ENCODE measurements around the gene SCUBE1. TPM values are rescaled to one million over a fixed set of nuclear protein-coding genes. Genes with fewer than 3 reads are reported as not detected.

The SCUBE1 gene
- total RNA-seq, 4 donors from 2014 or later: 0.78 to 3.5 (median 0.95) TPM

- no peaks in the 10 kb centered on the region for H3K27me3 ChIP-seq
- WGBS, 2 donors: 82 to 92% methylated on average over 7 to 10 of the region's 12 CpGs
- no peaks in the 10 kb centered on the region for H3K4me1 ChIP-seq
- DNase-seq: no peak
- H3K9me3 ChIP-seq: no peaks in the 10 kb centered on the region
- H3K27ac ChIP-seq: no peak overlapping the region
- TF ChIP-seq CTCF (IDR thresholded peaks at IDR 0.05) (no peak), POLR2A (IDR thresholded peaks at IDR 0.05) (no peak)
- no peak overlapping the region for H3K4me3 ChIP-seq (replicated peaks in 1 of 3)
- no peaks in the 10 kb centered on the region for H3K36me3 ChIP-seq
- intact Hi-C loops (cut with DNase I): no loop called here
These were observed 66.9 kb downstream of the SCUBE1 start for GRCh38 chr22:43276321-43276720.

GRCh38 chr22:43275545-43276317 is 67.4 kb downstream of the SCUBE1 start:
- Histone ChIP-seq H3K36me3 (no peaks in the 10 kb centered on the region), H3K27ac (no peak overlapping the region), H3K9me3 (no peaks in the 10 kb centered on the region), H3K27me3 (no peaks in the 10 kb centered on the region), H3K4me3 (replicated peaks in 1 of 3) (no peak overlapping the region), H3K4me1 (no peaks in the 10 kb centered on the region)
- DNase-seq: no peak
- intact Hi-C loops (cut with DNase I): loop anchor here (2.0 kb wide), 1 partner anchor 109 kb away; no protein-coding TSS in a partner anchor
- WGBS, 2 donors: 78 to 82% methylated on average over 19 of the region's 19 CpGs
- TF ChIP-seq POLR2A (IDR thresholded peaks at IDR 0.05) (no peak), CTCF (IDR thresholded peaks at IDR 0.05) (no peak)

GRCh38 chr22:43274595-43275240 is 68.5 kb downstream of the SCUBE1 start:
- no peak for DNase-seq
- intact Hi-C loops (cut with DNase I): loop anchor here (2.0 to 5.0 kb wide), 2 partner anchors 73 to 110 kb away; no protein-coding TSS in a partner anchor
- H3K27me3 ChIP-seq: no peaks in the 10 kb centered on the region
- no peak for TF ChIP-seq CTCF (IDR thresholded peaks at IDR 0.05)
- TF ChIP-seq POLR2A (IDR thresholded peaks at IDR 0.05): no peak
- H3K9me3 ChIP-seq: no peaks in the 10 kb centered on the region
- H3K36me3 ChIP-seq: no peaks in the 10 kb centered on the region
- H3K4me1 ChIP-seq: no peaks in the 10 kb centered on the region
- H3K4me3 ChIP-seq (replicated peaks in 1 of 3): no peak overlapping the region
- WGBS, 2 donors: 90 to 91% methylated on average over 19 to 25 of the region's 25 CpGs
- H3K27ac ChIP-seq: no peak overlapping the region

GRCh38 chr22:43273902-43274484 is 69.2 kb downstream of the SCUBE1 start:
- TF ChIP-seq POLR2A (IDR thresholded peaks at IDR 0.05): no peak
- peak in 5 of 6 experiments; percentile 30 to 88 (median 87) for TF ChIP-seq CTCF (IDR thresholded peaks at IDR 0.05)

More at GRCh38 chr22:43273902-43274484, 69.2 kb downstream of the SCUBE1 start:
- WGBS, 2 donors: 26 to 27% methylated on average over 9 of the region's 9 CpGs
- DNase-seq: peak; percentile 32 to 50
- intact Hi-C loops (cut with DNase I): loop anchor here (2.0 to 5.0 kb wide), 2 partner anchors 73 to 111 kb away; no protein-coding TSS in a partner anchor
- H3K4me3 ChIP-seq (replicated peaks in 1 of 3): no peak overlapping the region
- H3K36me3 ChIP-seq: no peaks in the 10 kb centered on the region
- H3K9me3 ChIP-seq: no peaks in the 10 kb centered on the region
- H3K27me3 ChIP-seq: no peaks in the 10 kb centered on the region
- no peaks in the 10 kb centered on the region for H3K4me1 ChIP-seq
- no peak overlapping the region for H3K27ac ChIP-seq

Data from thyroid gland (tissue), 4 donors.